ENCODE data around the gene TNXB.

Gene TNXB

GRCh38 chr6:32109114-32109764 is at the start of gene TNXB:
TNXB (minus strand) TSS chr6:32109338; CDS start chr6:32098198, 11,140 bp downstream.
- DNase-seq (ENCODE audit: low read depth): no peak

GRCh38 chr6:32158052-32158451 is 48.9 kb upstream of the TNXB start:
- H3K4me3 ChIP-seq (ENCODE audit: low read depth, low read length): no peak overlapping the region
- TF ChIP-seq, protein P1, sequence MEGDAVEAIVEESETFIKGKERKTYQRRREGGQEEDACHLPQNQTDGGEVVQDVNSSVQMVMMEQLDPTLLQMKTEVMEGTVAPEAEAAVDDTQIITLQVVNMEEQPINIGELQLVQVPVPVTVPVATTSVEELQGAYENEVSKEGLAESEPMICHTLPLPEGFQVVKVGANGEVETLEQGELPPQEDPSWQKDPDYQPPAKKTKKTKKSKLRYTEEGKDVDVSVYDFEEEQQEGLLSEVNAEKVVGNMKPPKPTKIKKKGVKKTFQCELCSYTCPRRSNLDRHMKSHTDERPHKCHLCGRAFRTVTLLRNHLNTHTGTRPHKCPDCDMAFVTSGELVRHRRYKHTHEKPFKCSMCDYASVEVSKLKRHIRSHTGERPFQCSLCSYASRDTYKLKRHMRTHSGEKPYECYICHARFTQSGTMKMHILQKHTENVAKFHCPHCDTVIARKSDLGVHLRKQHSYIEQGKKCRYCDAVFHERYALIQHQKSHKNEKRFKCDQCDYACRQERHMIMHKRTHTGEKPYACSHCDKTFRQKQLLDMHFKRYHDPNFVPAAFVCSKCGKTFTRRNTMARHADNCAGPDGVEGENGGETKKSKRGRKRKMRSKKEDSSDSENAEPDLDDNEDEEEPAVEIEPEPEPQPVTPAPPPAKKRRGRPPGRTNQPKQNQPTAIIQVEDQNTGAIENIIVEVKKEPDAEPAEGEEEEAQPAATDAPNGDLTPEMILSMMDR (IDR thresholded peaks at IDR 0.05; ENCODE audit: low read depth, low read length, missing control alignments): no peak
- no peak for DNase-seq (ENCODE audit: low read depth)

More at GRCh38 chr6:32109114-32109764, at the start of gene TNXB:
- TF ChIP-seq, protein P1 (IDR thresholded peaks at IDR 0.05; ENCODE audit: low read depth, low read length, missing control alignments): no peak
- H3K4me3 ChIP-seq (ENCODE audit: low read depth, low read length): no peak within 1 kb of the TSS

GRCh38 chr6:32156891-32157290 is 47.8 kb upstream of the TNXB start:
- TF ChIP-seq, protein P1 (IDR thresholded peaks at IDR 0.05; ENCODE audit: low read depth, low read length, missing control alignments): no peak
- no peak overlapping the region for H3K4me3 ChIP-seq (ENCODE audit: low read depth, low read length)
- DNase-seq (ENCODE audit: low read depth): no peak

DNA sequence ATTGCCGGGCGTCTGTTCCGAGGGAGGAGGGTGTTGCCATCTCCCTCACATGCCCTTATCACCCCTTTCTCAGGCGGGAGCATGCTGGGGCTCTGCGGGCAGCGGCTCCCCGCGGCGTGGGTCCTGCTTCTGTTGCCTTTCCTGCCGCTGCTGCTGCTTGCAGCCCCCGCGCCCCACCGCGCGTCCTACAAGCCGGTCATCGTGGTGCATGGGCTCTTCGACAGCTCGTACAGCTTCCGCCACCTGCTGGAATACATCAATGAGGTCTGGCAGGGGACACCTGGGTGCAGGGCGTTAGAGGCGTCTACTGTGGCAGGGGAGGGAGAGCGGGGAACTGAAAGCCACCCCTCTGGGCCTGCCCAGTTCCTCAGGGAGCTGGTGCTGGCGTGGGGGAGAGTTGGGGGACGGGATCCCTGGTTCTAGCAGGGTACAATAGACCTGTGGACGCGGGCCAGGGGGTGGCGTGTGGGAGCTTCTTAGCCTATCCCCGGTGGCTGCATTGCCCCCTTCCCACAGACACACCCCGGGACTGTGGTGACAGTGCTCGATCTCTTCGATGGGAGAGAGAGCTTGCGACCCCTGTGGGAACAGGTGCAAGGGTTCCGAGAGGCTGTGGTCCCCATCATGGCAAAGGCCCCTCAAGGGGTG is 45.5 kb upstream of the TNXB start:
- peak overlapping the region; percentile 57 for H3K4me3 ChIP-seq (ENCODE audit: low read depth, low read length)
- TF ChIP-seq, protein P1 (IDR thresholded peaks at IDR 0.05; ENCODE audit: low read depth, low read length, missing control alignments): peak; percentile 44
- no peak for DNase-seq (ENCODE audit: low read depth)

- TF ChIP-seq, protein P1 (IDR thresholded peaks at IDR 0.05; ENCODE audit: low read depth, low read length, missing control alignments): no peak
- peak within 1 kb of the TSS; percentile 57 for H3K4me3 ChIP-seq (ENCODE audit: low read depth, low read length)
- DNase-seq (ENCODE audit: low read depth): no peak
Observed at GRCh38 chr6:32153564-32154513, 44.7 kb upstream of the TNXB start, which contains the start of gene PPT2. PPT2 (plus strand) TSS chr6:32154141; CDS start chr6:32154595, 454 bp downstream.

DNA sequence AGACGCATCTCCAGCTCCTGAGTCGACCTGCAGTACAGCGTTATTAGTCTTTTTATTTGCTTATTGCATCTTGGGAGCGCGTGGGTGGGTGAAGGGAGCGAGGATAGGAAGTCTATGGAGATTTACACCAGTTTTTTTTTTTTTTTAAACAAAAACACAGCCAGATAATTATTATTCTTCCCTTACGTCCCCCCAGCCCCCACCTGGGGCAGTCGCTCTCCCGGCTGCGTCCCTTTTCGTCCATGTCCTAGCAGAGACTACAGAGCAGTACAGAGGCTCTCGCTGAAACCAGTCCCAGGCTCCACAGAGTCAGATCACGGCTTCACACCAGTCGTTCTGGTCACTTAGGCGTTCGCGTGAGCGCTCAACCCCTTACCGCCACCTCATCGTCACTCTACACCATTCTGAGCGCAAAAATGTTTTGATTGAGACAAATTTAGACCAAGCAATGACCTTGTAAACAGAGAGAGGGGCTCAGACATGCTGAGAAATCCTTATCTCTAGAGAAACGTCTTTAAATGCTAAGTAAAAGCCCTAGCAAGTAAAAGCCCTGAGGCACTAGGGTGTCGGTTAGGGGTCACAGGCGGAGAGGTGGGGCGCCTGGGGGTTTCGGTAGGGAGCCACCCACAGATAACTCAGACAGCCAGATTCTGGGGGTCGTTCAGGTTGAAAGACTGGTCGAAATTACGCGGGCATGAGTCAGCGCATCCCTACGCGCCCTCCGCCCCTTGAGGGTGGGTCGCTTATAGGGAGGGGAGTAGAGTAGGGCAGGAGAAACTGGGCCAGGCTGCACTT is 43.8 kb upstream of the TNXB start:
- DNase-seq (ENCODE audit: low read depth): no peak
- TF ChIP-seq, protein P1 (IDR thresholded peaks at IDR 0.05; ENCODE audit: low read depth, low read length, missing control alignments): no peak
- no peak overlapping the region for H3K4me3 ChIP-seq (ENCODE audit: low read depth, low read length)

Measured in GM12864 (cell line).